ENCODE measurements around the gene GPR27. TPM values are rescaled to one million over a fixed set of nuclear protein-coding genes. Genes with fewer than 3 reads are reported as not detected.

GPR27 gene, protein sequence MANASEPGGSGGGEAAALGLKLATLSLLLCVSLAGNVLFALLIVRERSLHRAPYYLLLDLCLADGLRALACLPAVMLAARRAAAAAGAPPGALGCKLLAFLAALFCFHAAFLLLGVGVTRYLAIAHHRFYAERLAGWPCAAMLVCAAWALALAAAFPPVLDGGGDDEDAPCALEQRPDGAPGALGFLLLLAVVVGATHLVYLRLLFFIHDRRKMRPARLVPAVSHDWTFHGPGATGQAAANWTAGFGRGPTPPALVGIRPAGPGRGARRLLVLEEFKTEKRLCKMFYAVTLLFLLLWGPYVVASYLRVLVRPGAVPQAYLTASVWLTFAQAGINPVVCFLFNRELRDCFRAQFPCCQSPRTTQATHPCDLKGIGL
- polyA plus RNA-seq (ENCODE audit: insufficient read length in 12 of 12): 1 to 10 TPM in 11 of 12 donors, not detected in 1; 2.7 to 8.6 (median 3.8) TPM
- long read RNA-seq, donor 1, transcript GPR27-201 (1 exons, 2,447 nt): major isoform, 11 of 11 reads
- long read RNA-seq, donor 1, partial matches to known transcripts: 0 of 11 reads
- long read RNA-seq, donor 1, other reads (novel, unspliced or antisense): 0 of 11 reads
- long read RNA-seq, donor 2, partial matches to known transcripts: 0 of 4 reads
- long read RNA-seq, donor 2, other reads (novel, unspliced or antisense): 0 of 4 reads
- long read RNA-seq, donor 3, partial matches to known transcripts: 0 of 1 reads
- long read RNA-seq, donor 3, other reads (novel, unspliced or antisense): 0 of 1 reads
- long read RNA-seq, donor 4, partial matches to known transcripts: 0 of 2 reads
- long read RNA-seq, donor 4, other reads (novel, unspliced or antisense): 0 of 2 reads
- long read RNA-seq, donor 5, transcript GPR27-201 (1 exons, 2,447 nt): major isoform, 5 of 5 reads
- long read RNA-seq, donor 5, partial matches to known transcripts: 0 of 5 reads
- long read RNA-seq, donor 5, other reads (novel, unspliced or antisense): 0 of 5 reads
- long read RNA-seq, donor 6, partial matches to known transcripts: 0 of 1 reads
- long read RNA-seq, donor 6, other reads (novel, unspliced or antisense): 0 of 1 reads
- long read RNA-seq, donor 7, partial matches to known transcripts: 0 of 3 reads
- long read RNA-seq, donor 7, other reads (novel, unspliced or antisense): 0 of 3 reads
- long read RNA-seq, donor 8, transcript GPR27-201 (1 exons, 2,447 nt): major isoform, 6 of 6 reads
- long read RNA-seq, donor 8, partial matches to known transcripts: 0 of 6 reads
- long read RNA-seq, donor 8, other reads (novel, unspliced or antisense): 0 of 6 reads
- long read RNA-seq, donor 9, partial matches to known transcripts: 0 of 4 reads
- long read RNA-seq, donor 9, other reads (novel, unspliced or antisense): 0 of 4 reads
- long read RNA-seq, donor 10, transcript GPR27-201 (1 exons, 2,447 nt): major isoform, 9 of 9 reads
- long read RNA-seq, donor 10, partial matches to known transcripts: 0 of 9 reads
- long read RNA-seq, donor 10, other reads (novel, unspliced or antisense): 0 of 9 reads
- long read RNA-seq, donor 11, partial matches to known transcripts: 0 of 2 reads
- long read RNA-seq, donor 11, other reads (novel, unspliced or antisense): 0 of 2 reads

DNA sequence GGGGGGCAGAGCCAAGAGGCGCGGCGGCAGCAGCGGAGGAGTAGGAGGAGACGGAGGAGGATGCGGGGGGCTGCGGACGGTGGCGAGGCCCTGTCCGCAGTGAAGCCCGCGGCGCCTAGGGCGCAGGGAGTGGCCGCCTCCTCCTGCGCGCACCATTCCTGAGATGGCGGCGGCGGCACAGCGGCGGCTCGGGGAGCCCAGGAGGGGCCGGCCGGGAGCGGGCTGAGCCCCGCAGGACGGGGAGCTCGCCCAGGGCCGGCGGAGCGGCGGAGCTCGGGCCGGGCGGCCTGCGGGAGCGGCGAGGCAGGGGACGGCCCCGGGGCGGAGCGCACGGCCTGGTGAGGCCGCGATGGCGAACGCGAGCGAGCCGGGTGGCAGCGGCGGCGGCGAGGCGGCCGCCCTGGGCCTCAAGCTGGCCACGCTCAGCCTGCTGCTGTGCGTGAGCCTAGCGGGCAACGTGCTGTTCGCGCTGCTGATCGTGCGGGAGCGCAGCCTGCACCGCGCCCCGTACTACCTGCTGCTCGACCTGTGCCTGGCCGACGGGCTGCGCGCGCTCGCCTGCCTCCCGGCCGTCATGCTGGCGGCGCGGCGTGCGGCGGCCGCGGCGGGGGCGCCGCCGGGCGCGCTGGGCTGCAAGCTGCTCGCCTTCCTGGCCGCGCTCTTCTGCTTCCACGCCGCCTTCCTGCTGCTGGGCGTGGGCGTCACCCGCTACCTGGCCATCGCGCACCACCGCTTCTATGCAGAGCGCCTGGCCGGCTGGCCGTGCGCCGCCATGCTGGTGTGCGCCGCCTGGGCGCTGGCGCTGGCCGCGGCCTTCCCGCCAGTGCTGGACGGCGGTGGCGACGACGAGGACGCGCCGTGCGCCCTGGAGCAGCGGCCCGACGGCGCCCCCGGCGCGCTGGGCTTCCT is at the start of gene GPR27:
Gene GPR27 (plus strand): TSS at position 155 of the 909 bp plus-strand sequence. CDS start 195 bp downstream, at position 350.
- DNase-seq: no peak

DNA sequence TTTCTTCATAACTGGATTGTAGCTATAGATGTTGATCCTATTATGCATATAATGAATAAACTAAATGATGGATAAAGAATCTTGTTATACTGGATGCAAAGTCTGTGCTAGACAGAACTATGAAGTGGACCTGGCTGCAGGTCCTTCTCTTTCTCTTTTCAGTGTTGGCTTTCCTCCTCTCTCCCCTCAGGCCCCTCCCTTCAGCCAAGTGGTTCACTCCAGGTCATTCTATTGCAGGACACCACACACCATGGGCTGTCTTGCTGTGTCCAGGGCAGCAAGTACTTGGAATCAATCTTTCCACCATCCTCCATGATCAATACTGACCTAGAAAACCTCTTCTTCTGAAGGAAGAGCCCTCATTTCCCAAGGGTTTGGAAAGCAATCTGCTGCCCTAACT is 48.7 kb upstream of the GPR27 start:
- no peak for DNase-seq

- DNase-seq: no peak
Observed at GRCh38 chr3:71705681-71706080, 48.0 kb upstream of the GPR27 start.

DNA sequence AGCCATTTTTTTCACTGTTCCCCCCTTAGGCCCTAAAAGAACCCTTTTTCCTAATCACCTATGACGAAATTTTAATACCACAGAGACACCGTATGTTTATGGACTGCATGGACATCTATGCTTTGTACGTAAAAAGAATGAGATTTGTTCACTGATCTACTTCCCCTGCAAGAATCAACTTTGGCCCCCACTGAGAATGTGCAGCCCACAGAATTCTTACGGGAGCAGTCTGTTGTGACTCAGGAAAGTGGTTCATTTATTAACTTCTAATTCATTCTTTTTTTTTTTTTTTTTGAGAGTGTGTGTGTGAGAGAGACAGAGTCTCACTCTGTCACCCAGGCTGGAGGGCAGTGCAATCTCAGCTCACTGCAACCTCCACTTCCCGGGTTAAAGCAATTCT is 46.1 kb upstream of the GPR27 start:
- no peak for DNase-seq

- DNase-seq: no peak
Observed at GRCh38 chr3:71708476-71709105, 45.1 kb upstream of the GPR27 start.

GRCh38 chr3:71709908-71710511 is 43.6 kb upstream of the GPR27 start:
- DNase-seq: no peak

GRCh38 chr3:71710906-71711494 is 42.7 kb upstream of the GPR27 start:
- DNase-seq: no peak

DNA sequence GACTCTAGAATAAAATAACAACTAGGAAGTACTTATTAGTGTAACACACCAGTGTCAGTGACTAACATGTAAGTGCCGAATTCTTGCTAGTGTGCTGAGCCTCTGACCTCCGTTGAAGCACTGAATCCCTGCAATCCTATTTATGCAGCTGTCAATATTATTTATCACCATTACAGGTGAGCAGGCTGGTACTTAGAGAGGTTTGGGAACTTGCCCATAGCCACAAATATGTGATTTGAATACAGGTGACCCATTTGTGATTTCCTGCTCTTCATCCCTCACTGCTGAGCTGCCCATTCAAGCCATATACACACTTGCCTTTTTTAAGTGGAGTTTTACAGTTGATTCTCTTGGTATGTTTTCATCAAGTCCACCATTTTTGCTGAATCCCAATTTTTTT is 40.6 kb upstream of the GPR27 start:
- no peak for DNase-seq

GRCh38 chr3:71714595-71714994 is 39.1 kb upstream of the GPR27 start:
- no peak for DNase-seq

- no peak for DNase-seq
Observed at GRCh38 chr3:71718072-71718471, 35.6 kb upstream of the GPR27 start.

DNA sequence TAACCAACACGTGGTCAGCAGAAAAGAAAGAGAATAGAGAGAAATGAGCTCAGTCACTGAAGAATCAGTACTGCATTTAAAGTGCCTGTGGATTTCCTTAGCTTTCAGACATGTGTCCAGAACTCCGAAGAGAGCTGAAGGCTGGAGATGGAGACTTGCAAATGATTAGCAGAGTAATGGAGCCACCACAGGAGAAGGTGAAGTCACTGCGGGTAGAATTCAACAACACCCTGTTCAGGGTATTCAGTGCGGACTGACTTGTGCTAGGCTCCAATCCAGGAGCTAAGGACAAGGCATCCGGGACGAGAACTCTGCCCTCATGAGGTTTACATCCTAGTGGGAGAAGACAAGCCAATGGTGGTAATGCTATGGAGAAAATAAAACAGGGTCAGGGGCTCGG is 32.7 kb upstream of the GPR27 start:
- DNase-seq: no peak

DNA sequence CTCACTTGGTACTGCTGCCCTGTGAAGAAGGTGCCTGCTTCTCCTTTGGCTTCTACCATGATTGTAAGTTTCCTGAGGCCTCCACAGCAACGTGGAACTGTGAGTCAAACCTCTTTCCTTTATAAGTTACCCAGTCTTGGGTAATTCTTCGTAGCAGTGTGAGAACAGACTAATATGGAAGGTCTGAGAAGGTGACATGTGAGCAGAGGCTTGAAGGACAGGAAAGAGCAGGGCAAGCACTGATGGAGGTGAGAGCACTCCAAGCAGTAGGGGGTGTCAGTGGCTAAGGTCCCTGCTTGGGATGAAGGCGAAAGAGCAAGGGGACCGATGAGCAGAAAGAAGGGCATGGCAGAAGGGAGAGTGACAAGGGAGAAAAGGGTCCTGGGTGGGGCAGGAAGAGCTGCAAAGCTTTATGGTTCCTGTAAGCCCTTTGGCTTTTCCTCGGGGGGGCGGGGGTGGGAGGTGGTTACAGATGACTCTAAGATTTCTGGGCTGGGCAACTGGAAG is 32.0 kb upstream of the GPR27 start:
- DNase-seq: no peak

- no peak for DNase-seq
Observed at GRCh38 chr3:71722693-71723092, 31.0 kb upstream of the GPR27 start.

DNA sequence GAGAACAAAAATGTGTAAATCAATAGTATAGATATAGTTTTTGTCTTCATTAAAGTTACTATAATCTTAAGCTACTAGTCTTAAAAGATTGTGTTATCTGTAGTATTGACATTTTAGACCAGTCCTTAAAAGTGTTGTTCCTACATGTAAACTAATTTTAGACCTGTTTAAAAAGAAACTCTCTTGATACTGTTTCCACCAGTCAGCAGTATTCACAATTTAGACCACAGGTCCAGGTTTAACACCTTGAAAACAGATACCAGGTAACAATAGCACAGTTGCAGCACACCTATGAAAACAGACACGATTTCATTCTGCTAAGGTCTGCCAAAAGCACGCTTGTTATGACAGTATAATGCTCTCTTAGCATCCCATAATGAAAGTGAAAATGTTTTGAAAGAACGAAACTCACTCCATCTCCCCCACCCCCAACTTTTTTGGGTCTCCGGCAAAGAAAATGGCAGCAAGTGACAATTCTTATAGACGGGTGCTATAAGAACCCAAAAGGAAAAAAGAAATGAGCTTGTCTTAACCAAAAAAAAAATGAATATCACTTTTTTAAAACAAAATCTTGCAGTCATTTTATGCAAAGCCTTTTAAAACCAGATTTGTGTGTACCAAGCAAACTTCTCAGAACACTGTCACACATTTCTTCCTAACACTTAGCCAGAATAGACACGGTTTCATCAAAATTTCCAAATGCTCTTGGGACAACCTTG is 30.0 kb upstream of the GPR27 start:
- no peak for DNase-seq

- no peak for DNase-seq
Observed at GRCh38 chr3:71724171-71724453, 29.5 kb upstream of the GPR27 start.

- no peak for DNase-seq
Observed at GRCh38 chr3:71724584-71725270, 28.9 kb upstream of the GPR27 start.

GRCh38 chr3:71725271-71725991 is 28.2 kb upstream of the GPR27 start, which contains the start of gene EIF4E3:
Gene EIF4E3, minus strand, starts transcription at chr3:71725402. Its CDS starts 35 bp downstream, at chr3:71725367.
- no peak for DNase-seq
